ENCODE data around the gene MNDA.

MNDA gene
- 0.20 to 5.4 reads per million in 2 donors for total RNA-seq

DNA sequence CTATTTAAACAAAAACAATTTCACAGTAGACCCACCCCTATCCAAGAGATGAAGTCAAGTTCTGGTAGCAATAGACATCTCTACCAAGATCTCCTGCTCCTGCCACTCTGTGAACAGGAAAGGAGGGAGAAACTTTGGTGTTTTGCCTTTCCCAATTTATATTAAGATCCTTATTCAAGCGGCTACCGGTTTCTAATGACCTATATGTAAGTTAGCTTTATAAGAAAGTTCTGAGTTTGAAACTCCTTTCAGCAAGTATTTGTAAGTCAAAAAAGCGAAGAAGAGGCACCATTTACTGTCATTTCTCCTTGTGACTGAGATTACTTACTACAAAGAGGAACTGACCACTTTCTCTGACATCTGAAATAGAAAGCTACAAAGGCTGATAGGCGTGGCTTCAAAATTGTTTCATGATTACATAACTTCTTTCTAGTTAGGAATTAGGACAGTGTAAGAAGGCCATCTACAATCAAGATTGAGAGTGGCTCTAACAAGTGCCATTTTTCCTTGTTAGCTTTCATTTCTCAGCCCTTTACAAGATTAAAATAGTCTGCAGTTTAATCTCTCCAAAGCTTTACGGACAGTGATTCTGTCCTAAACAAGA lies at the start of gene MNDA:
MNDA (plus strand) TSS at position 448 of the 604 bp plus-strand sequence. CDS start 10,803 bp downstream, outside the sequence.
- no peak for DNase-seq

DNA sequence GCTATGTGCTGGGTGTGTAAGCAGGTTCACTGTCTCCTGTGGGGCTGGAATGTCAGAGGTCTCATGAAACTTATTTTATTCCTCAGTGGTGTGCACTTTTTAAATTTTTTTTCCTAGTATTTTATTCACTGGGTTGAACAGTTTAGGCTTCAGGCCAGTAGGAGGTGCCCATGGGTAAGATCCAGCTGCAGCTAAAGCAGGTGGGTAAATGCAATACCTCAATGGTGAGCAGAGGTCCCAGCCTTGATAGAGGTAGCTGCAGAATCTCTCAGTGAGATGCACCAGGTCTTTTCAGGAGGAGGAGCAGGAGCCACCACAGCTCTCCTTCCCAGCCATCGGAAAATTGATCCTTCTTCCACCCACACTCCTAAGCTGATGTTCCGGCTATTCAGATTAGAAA lies 37.5 kb upstream of the MNDA start:
- no peak for DNase-seq

DNA sequence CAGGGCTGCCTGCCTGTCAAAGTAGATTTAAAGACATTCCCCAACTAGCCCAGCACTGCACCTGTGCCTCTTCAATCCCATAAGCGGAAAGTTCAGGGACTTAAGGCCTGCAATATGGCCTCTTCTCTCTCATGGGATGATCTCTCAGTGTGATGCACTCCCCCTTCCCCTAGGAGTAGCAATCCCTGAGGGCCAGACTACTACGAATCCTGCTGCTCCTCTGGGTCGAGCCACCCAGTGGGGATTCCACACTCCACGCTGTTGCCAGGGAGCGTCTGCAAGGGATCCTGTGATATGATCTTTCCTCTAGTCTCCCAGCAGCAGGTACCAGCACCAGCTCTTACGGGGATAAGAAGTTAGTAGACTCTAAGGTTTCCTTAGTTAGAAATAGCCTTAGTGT lies 36.9 kb upstream of the MNDA start:
- DNase-seq, result no peak

DNA sequence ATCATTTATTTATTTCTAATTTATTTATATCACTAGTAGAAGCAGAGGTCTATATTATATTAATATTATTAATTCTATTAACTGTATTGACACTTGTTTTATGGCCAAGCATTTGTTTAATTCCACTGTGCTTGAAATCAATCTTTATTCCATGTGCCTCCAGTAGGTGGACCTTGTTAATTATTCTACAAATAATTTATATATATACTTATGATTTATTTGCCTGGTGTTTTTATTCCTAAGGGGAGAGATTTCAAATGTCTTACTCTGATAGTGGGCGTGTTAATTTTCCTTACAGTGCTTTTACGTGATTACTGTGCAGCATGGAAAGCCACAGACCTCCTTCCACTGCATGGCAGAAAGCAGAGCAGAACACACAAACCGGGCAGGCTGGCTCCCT lies 32.6 kb upstream of the MNDA start:
- no peak for DNase-seq

DNA sequence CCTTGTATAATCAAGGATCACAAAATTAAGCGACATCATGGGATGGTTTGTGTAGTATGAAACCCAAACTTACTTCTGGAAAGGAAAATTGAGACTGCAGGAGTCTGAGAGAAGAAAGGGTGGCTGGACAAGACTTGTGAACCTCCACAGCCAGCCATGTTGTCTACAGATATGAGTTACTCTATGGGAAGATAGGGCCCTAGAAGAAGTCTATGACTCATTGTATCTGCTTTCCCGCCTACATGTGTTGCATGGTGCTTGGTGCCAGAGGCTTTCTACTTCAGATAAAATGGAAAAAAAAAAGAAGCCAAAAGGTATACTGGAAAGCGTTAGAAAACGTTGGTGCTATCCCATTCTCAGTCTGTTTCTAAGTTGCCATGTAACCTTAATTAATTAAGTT lies 31.5 kb upstream of the MNDA start:
- no peak for DNase-seq

DNA sequence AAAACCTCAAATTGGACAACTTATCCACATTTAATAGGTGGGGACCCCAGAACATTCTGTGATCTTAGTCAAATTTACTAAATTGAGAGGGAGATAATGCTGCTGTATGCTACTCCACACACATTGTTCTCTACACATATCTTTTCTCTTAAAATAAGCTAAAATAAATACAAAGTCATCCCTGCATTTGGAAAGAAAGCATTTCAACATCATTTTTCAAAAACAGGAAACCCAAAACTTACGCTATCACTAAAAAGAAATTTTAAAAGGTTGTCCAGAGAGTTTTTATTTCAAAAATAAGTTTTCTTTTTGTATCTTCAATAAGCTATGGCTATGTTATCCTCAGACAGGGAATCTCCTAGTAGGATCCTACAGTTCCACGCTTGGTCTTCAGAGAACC lies 30.6 kb upstream of the MNDA start:
- DNase-seq, result no peak

DNA sequence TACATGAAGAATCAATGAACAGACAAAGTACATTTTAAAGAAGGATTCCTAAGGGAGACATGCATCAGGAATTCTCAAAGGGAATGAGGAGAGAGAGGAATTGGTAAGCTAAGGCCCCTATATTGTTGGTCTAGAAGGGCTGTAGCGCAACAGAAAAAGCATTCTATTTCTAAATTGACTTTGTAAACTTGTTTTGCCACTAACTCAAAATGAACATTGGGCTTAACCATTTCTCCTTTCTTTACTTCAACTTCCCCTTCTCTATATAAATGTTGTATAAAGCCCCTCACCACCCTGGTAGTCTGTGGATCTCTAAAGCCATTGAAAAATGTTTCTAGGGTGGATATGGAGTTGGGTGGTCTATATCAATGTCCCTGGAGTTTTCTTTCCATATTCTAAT lies 29.8 kb upstream of the MNDA start:
- DNase-seq, result no peak

DNA sequence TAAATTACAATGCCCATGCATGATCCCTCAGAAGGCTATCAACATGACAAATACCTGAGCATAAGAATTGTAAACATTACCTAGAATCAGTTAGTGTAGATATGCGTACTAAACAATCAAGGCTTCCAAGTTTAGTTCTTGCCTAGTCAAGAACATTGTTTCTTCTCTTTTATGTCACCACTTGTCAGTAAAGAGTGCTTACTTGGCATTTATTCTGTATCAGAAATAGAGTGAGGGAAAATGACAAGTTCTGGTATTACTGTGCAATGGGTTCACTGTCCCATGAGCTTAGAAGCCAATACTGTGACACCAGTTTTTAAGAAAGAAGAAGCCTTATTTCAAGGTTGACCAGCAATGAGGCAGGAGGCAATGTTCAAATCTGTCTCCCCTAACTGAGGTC lies 27.5 kb upstream of the MNDA start:
- DNase-seq, result no peak

DNA sequence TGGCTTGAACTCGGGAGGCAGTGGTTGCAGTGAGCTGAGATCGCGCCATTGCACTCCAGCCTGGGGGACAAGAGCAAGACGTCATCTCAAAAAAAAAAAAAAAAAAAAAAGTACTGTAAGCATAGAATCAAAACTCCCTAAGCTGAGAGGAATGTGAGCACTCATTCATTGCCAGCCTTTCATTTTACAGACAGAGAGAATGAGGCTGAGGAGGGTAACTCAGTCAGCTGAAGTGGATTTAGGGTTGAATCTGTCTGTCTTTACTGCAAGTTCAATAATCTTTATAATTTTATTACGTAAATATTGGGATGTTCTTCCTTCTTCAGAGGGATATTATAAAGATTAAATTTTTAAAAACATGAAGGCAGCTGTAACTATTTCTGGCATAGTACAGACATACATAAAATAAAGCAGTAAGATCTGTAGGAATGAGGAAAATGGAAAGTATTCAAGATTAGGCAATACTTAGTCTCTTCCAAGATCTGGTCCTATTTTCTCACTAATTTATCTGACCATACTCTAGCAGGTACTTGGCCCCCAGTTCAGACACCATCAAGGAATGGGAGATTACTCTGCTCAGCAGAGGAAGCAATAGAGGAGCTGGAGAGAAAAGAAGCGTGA lies 24.1 kb upstream of the MNDA start:
- DNase-seq, result no peak

DNA sequence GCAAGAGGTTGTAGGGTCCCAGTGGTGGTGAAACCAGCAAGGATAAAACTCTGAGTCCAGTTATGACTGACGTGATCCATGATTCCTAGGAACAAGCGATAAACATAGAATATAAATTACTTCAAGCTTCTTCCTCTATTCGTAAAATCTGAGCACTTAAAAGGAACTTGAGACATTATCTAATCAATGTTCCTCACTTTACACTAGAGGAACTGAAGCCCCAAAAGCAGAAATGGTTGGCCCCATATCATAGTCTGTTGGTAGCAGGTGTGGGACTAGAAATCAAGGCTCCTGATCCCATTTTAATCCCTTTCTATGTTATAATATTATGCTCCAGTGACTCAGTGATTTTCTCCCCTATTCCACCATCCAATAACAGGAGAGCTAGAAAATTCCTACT lies 21.9 kb upstream of the MNDA start:
- DNase-seq, result no peak

DNA sequence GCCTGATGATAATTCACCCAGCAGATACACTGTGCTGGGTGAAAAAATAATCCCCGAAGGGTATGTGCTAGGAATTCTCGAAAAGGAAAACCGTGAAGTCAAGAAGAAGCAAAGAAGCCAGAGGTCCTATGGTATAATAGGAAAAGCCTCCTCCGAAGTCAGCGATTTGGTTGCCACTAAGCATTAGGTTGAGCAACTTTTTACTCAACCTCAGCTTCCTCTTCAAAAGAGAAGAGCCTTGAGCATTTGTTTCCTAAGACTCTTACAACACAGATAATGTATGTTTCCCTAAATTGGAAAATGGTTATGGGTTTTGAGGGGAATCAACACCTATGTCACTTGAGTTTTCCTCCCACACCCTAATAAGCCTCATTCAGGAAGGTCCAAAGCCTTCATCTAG lies 21.3 kb upstream of the MNDA start:
- no peak for DNase-seq

DNA sequence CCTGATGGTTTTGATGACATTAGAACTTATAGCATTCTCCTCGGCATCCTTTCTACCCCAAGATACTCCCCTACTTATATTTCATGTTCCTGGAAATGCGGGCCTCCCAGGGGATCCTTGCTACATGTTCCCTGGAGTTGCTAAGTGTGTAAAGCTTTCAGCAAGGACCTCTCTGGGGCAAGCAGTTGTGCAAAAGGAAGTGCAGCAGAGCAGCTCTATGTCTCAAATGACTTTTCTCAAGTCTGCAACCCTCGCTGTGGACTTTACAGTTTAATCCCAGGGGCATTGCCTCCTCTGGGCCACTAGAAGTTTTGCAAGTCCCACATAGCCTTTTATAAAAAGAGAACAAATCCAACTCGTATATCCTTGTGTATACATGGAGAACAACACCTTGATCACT lies 20.8 kb upstream of the MNDA start:
- DNase-seq, result no peak

DNA sequence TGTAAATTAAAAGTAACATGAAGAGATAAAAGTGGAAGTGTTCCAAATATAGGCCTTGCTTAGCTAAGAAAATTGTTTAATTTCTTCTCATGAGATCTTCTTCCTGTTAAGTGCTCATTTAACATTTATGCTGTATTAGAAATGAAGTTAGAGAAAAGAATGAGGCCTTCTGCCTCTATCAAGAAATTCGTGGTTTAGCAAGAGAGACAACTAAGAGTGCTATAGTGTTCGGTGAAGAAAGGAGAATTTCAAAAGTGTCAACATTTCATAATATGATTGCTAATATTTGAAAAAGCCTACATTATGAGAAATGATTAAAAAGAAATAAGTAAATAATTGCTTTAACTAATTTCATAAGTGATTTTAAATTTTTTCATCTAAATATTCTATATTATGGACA lies 18.8 kb upstream of the MNDA start:
- no peak for DNase-seq

DNA sequence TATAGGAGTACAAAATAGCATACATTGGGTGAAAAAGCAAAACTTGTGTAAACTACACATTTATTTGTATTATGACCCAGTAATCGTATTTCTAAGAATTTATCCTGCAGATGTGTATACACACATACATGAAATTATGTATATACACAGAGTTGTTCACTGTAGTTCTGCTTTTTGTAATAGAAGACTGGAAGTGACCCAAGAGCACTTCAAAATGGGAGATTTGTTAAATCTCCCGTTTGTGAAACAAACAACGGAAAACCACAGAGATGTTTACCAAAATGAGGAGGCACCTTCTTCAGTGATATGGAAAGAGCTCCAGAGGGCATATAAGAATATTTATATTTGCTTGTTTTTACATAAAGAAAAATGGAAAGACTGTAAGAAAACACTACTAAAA lies 18.0 kb upstream of the MNDA start:
- no peak for DNase-seq

DNA sequence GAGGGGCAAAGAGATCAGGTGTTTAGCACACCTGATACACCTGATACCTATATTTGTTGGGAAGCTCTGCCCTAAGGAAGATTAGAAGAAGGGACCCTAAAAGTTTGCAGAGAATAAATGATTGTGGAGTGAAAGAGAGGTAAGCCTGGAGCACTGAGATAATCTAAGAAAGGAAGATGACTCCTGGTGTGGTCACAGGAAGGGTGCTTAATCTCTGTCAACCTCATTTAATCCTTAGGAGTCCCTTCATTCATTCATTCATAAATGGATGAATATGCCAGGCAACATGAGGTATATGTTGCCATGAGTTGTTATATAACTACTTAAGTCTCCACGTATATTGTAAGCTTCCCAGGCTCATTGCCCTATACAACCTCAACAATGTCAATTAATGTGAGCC lies 16.2 kb upstream of the MNDA start:
- no peak for DNase-seq

DNA sequence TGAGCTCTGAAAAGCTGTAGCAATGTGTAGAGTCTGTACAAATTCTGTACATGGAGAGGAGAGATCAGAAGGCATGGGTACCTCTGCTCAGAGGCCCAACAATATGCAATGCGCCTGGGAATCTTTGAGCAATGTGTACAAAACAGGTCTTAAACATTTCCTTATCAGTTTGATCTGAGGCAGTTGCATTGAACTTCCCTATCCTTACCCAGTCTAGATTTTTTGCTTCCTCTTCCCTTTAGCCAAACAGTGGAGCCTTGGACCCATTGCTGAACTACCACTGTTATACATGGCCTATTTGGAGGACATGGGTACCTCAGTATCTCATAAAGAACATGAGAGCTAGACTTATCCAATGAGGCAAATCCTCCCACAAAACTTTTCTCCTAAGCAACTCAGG lies 12.6 kb upstream of the MNDA start:
- DNase-seq, result no peak

DNA sequence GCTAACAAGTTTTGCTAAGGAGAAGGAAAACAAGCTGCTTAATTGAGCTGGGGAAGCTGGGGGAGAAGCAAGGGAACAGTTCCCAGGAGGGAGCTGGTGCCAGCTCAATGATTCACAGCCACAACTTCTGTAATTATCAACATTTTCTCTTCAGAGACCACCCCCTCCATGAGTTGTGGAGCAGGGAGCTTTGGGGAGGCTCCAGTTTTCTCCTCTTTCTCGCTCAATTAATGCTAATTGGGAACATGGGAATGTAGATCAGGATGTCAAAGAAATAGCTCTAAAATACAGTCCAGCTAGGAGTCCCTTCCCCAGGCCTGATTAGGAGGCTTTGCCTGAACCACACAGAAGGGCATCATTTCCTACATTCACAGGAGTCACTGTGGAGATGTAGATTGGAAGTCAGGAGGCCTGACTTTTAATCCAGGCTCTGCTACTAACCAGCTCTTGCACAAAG lies 12.1 kb upstream of the MNDA start:
- DNase-seq, result no peak

DNA sequence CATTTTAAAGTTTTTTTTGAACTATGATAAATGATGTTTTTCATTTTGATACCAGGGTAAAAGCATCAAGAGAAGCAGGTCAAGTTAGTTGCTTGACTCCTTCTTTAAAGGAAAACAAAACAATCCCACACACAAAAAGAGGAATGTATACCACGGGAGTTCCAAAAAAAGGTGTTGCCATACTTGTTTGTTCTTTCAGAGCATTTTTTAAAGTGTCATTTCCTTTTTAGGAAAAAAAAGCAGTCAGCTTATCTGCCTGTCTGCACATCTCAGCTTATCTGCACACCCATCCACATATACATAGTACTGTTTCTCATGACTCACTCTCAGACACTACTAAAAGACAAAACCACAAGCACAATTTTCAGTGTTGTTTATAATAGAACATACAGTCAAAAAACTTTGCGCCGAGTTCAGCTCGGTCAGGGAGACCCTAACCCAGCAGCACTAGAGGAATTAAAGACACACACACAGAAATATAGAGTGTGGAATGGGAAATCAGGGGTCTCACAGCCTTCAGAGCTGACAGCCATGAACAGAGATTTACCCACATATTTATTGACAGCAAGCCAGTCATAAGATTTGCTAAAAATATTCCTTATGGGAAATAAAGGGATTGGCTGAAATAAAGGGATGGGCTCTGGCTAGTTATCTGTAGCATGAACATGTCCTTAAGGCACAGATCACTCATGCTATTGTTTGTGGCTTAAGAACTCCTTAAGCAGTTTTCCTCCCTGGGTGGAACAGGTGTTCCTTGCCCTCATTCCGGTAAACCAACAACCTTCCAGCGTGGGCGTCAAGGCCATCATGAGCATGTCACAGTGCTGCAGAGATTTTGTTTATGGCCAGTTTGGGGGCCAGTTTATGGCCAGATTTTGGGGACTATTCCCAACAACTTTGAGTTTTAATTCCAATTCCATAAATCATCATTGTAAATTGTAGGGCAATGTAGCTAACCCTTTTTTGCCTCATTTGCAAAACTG lies 11.4 kb upstream of the MNDA start:
- DNase-seq, result no peak

DNA sequence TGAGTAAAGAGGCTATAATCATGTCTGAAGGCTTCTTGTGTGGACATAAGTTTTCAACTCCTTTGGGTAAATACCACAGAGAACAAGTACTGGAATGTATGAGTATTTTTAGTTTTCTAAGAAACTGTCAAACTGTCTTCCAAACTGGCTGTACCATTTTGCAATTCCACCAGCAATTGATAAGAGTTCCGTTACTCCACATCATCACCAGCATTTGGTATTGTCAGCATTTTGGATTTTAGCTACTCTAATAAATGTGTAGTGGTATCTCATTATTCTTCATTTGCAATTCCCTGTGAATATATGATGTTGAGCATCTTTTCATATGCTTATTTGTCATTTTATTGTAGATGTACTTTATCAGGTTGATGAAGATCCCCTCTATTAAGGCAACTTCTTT lies 9.4 kb upstream of the MNDA start:
- DNase-seq, result no peak

DNA sequence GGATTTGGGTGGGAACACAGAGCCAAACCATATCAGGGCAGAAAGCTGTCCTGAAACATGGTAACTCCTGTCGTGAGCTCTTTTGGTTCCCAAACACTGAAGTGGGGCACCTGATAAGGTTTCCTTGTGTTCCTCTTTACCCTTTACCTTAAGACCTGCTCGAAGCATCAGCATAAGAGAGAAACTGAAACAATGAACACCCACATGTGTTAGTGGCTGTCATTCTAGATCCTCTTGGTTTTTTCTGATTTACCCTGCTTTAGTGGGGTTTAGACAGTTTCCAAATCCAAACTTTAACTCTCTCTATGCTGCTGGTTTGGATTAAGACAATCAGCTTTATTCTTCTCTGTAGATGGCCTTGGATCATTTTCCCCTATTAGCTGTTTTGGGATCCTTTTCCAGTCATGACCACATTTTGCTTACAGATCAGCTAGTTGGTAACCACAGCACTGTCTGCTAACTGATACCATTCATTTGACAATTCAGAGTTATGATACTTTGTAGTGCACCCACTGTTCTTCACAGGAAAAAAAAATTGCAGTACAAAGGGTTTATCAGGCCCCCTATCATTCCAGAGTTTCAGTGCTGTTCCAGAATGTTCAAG lies 975 bp upstream of the MNDA start:
- no peak for DNase-seq

DNA sequence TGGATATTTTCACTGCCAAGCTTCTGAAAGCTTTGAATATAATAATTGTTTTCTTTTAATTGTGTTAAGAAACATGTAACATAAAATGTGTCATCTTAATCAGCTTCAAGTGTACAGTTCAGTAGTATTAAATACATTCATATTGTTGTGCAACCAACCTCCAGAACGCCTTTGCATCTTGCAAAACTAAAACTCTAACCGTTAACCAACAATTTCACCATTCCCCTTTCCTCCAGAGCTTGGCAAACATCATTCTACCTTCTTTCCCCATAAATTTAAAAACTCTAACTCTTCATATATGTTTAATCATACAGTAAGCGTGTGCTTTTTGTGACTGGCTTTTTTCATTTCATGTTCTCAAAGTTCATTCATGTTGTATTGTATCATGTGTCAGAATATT lies 2.1 kb downstream of the MNDA start:
- no peak for DNase-seq

DNA sequence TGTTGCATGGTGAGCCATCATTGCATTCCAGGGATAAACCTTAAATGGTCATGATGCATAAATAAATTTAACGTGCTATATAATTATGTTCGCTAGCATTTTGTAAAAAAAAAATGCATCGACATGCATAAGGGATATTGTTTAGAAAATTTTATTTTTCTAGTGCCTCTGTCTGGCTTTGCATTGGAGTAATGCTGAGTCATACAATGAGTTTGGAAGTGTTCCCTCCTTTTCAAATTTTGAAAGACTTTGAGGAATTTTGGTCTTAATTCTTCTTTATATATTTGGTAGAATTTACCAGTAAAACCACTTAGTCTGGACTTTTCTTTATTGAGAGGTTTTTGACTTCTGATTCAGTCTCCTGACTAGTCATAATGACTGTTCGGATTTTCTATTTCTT lies 4.9 kb downstream of the MNDA start:
- DNase-seq, result no peak

DNA sequence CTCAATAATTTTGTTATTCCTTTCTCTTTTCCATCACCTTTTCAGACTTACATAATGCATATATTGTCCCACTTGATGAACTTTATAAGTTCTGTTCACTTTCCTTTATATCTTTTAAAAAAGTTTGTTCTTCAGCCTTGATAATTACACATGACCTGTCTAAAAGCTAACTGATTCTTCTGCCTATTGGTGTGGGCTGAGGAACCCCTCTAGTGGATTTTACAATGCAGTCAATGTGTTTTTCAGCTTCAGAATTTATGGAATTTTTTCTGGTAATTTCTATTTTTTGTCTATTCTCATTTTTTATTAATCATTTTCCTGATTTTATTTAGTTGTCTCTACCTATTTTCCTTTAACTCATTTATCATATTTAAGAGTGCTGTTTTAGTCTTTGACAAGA lies 7.5 kb downstream of the MNDA start:
- no peak for DNase-seq
